ENCODE measurements around the gene AKNAD1.
"Not testable (repeated sequence)": the region's sequence is repeated elsewhere in the genome, so short reads cannot be mapped to it uniquely, and the experiment has no call there.

The AKNAD1 gene

DNA sequence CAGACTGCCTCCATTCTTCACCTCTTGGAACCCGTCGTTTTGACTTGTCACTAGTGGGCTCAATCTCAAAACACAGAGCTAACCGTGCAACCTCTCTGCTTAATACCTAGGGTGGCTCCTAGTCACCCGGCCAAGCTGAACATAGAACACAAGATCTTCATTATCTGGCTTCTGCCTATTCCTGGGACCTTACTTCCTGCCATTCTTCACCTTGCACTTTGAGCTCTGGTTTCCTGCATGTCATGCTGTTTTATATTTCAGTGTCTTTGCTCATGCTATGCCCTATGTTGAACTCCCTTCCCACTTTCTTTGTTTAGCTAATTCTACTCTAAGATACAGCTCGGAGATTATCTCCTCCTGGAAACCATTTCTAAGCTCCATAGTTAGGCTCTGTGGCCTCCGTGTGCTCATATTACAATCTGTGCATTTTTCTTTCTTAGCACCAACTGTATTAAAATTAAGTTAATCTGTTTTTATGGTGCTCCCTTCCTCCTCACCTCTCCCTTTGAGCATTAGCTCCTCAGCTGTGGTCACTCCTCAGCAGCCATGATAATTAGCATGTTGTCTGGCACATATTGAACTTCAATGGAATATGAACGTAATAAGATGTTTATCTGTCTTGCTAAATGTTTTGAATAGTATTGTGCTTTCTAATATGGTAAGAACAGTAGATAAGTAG, 33.0 kb upstream of the AKNAD1 start:
- no peak for DNase-seq (ENCODE audit: low read depth)
- TF ChIP-seq, protein P1, sequence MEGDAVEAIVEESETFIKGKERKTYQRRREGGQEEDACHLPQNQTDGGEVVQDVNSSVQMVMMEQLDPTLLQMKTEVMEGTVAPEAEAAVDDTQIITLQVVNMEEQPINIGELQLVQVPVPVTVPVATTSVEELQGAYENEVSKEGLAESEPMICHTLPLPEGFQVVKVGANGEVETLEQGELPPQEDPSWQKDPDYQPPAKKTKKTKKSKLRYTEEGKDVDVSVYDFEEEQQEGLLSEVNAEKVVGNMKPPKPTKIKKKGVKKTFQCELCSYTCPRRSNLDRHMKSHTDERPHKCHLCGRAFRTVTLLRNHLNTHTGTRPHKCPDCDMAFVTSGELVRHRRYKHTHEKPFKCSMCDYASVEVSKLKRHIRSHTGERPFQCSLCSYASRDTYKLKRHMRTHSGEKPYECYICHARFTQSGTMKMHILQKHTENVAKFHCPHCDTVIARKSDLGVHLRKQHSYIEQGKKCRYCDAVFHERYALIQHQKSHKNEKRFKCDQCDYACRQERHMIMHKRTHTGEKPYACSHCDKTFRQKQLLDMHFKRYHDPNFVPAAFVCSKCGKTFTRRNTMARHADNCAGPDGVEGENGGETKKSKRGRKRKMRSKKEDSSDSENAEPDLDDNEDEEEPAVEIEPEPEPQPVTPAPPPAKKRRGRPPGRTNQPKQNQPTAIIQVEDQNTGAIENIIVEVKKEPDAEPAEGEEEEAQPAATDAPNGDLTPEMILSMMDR (conservative IDR thresholded peaks at IDR 0.05; ENCODE audit: control insufficient read depth, insufficient read depth, low read depth, low read length) = no peak
- no peak overlapping the region for H3K4me3 ChIP-seq (ENCODE audit: control insufficient read depth, low read depth, low read length)

DNA sequence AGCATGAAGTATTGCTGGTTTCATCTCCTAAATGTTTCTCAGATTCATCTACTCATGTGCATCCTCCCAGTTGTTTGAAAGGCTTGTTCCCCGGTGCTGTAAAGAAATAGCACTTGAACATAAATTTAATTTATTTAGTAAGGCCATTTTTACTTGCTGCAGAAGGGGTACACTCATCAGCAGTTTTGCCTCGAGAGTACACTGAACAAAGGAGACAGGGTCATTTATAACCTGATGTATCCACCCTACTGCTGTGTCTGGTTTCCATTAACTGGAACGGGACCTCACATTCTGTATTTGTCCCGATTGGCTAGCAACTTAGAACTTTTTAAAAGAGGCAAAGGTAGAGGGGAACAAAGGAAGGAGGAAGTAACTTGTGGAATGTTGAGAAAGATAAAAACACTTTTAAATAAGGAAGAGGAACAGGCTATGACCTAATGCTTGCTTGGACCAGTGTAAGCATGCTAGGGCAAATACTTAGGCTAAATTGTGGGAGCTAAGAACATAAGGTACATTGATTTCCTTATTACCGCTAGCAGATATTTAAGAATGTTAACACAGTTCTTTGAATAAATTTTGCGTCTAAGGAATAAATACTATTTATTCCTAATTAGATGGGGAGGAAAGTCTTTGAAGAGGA, 32.2 kb upstream of the AKNAD1 start:
- H3K4me3 ChIP-seq (ENCODE audit: control insufficient read depth, low read depth, low read length); DNase-seq (ENCODE audit: low read depth): not testable (repeated sequence)

DNA sequence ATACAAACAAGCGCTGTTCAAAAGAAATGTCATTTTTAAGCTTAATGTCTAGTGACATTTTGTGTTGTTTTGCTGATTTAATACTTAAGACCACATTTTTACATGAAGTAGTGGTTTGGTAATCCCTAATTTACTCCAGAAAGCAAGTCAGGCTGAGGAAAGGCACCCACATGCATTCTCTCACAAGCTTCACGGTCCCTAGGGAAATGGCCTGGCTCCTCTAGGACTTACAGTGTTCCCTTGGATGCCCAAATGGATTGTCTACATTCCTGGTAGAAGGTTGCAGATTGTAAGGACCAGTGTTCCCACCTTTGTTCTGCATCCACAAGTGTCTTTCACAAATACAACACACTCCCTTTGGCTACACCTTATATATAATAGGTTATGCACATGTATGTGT, 29.4 kb upstream of the AKNAD1 start:
- H3K4me3 ChIP-seq (ENCODE audit: control insufficient read depth, low read depth, low read length) = no peak overlapping the region
- TF ChIP-seq, protein P1 (conservative IDR thresholded peaks at IDR 0.05; ENCODE audit: control insufficient read depth, insufficient read depth, low read depth, low read length) = no peak
- no peak for DNase-seq (ENCODE audit: low read depth)

DNA sequence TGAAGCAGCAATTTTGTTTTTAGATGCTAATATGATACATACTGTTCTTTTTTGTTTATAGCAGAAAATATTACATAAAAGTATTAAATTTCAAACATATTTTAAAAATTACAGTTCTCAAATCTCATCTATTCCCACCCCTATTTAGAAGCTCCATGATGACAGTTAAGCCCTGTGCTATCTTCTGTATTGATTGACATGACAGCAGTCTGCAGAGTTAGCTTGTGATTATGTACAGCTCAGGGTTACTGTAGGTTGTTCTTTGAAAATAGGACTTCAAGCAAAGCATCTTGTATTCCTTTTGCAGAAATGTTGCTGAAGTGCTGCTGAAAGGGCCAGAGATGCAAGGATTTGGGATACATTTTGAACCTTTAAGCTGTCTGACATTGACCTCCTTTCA, 28.1 kb upstream of the AKNAD1 start:
- H3K4me3 ChIP-seq (ENCODE audit: control insufficient read depth, low read depth, low read length) = no peak overlapping the region
- TF ChIP-seq, protein P1 (conservative IDR thresholded peaks at IDR 0.05; ENCODE audit: control insufficient read depth, insufficient read depth, low read depth, low read length) = no peak
- DNase-seq (ENCODE audit: low read depth) = no peak

DNA sequence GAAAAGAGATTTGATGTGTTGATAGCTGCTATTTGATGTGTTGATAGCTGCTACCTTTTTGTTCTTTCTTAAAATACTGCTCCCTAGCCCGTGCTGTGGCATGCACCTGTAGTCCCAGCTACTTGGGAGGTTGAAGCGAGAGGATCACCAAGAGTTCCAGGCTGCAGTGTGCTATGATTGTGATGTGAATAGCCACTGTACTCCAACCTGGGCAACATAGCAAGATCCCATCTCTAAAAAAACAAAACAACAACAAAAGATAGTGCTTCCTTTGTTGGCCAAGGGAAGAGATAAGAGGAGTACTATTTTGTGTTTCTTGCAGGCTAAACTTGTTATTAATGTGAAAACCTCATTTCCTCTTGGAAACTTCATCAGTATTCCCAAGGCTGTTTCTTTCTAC, 25.9 kb upstream of the AKNAD1 start:
- TF ChIP-seq, protein P1 (conservative IDR thresholded peaks at IDR 0.05; ENCODE audit: control insufficient read depth, insufficient read depth, low read depth, low read length) = no peak
- no peak overlapping the region for H3K4me3 ChIP-seq (ENCODE audit: control insufficient read depth, low read depth, low read length)
- DNase-seq (ENCODE audit: low read depth) = no peak

DNA sequence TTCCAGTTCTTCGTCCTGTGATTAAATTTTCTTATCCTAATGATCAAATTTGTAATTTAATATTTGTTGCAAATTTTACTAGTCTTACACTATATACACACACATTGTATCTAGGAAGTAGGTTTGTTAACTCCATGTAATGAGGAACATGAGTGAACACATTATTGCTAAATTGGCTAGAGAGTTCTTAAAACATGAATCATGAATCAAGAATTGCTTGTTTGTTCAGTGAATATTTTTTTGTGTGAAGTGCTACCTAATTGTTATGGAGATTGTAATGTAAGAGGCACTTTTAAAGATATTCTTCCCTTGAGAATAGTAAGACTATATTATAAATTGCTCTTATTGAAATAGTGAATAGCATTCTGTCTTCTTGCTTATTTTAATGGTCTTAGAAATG, 24.5 kb upstream of the AKNAD1 start:
- TF ChIP-seq, protein P1 (conservative IDR thresholded peaks at IDR 0.05; ENCODE audit: control insufficient read depth, insufficient read depth, low read depth, low read length) = no peak
- no peak overlapping the region for H3K4me3 ChIP-seq (ENCODE audit: control insufficient read depth, low read depth, low read length)
- DNase-seq (ENCODE audit: low read depth) = peak; percentile 66

DNA sequence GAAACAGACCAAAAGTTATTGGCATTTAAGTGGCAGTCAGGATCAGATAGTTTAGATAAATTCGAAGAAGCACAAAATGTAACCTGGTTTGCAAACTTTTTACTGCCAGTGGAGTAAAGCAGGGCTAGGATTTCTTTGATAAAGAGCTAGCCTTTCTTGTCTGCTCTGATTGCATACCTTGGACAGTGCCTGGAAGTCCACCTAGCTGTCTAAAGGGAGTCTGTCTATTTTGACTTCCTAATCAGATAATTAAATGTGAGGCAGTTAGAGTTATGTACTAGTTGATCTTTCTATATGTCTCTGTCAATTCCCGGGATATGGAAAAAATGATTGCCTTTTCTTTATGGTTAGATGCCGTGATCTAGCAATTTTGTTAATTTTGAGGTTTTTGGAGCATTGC, 24.0 kb upstream of the AKNAD1 start:
- no peak overlapping the region for H3K4me3 ChIP-seq (ENCODE audit: control insufficient read depth, low read depth, low read length)
- DNase-seq (ENCODE audit: low read depth) = no peak
- TF ChIP-seq, protein P1 (conservative IDR thresholded peaks at IDR 0.05; ENCODE audit: control insufficient read depth, insufficient read depth, low read depth, low read length) = no peak
